GM12878 (cell line): ENCODE data around the gene PANK1. TPM values are rescaled to one million over a fixed set of nuclear protein-coding genes. Genes with fewer than 3 reads are reported as not detected.

Source experiments
- ATAC-seq: fragments of 200-7000 bp; cut with Tn5 transposase; 3 replicates; pipeline ENCODE4 v1.9.1; 2020; ENCODE audit warnings: mild to moderate bottlenecking, moderate library complexity
- BruUV-seq: library from RNA; stranded (reverse); fragments of 400-500 nt; replicated peaks from 2 replicates; lab custom pipeline; 2021; lab: Mats Ljungman, UMichigan
- CTCF ChIA-PET: fragments of 300-600 bp; sonication (Branson Sonifier 250); formaldehyde crosslinking; extraction: SDS; loops from one replicate; lab custom pipeline; 2021; ENCODE audit warnings: inconsistent platforms; lab: Yijun Ruan, JAX
- POLR2A ChIA-PET: fragments of 350-600 bp; formaldehyde crosslinking; extraction: SDS; loops from one replicate; lab custom pipeline; 2021; ENCODE audit warnings: inconsistent platforms; lab: Charles Lee
- RAD21 ChIA-PET: fragments of 300-600 bp; sonication (Branson Sonifier 250); formaldehyde crosslinking; loops from one replicate; lab custom pipeline; 2023; ENCODE audit warnings: antibody characterized with exemption; ENCODE audit not compliant: unreplicated experiment; lab: Charles Lee
- SMC1A ChIA-PET: fragments of 300-600 bp; sonication (Branson Sonifier 250); formaldehyde crosslinking; loops from one replicate; lab custom pipeline; 2023; ENCODE audit not compliant: unreplicated experiment, uncharacterized antibody; lab: Charles Lee
- DNase-seq: peaks from one replicate; pipeline ENCODE4 v3.0.0-alpha.2; 2011; ENCODE audit warnings: low read depth, low spot score
- FAIRE-seq: peaks from 3 replicates; lab custom pipeline; 2011; peaks lifted over from hg19 to GRCh38; lab: Jason Lieb, UNC
- H2AFZ ChIP-seq: 2 replicates; pipeline ENCODE4 v1.6.0; 2011; ENCODE audit warnings: low read depth, low read length, control low read depth; ENCODE audit not compliant: control insufficient read depth
- H3K27ac ChIP-seq: 2 replicates; pipeline ENCODE4 v1.5.1; 2011; ENCODE audit warnings: control low read depth; ENCODE audit not compliant: control insufficient read depth, insufficient read depth
- H3K27me3 ChIP-seq, 2 experiments: replicated peaks in 1 of 2; 2 replicates each; pipeline versions ENCODE4 v1.6.0 to v1.6.1; 2011; ENCODE audit warnings: low read length in 1 of 2; ENCODE audit not compliant: control insufficient read depth in 2 of 2, insufficient read depth in 2 of 2
- H3K36me3 ChIP-seq, 2 experiments: 2 replicates each; pipeline ENCODE4 v1.5.1; 2011; ENCODE audit warnings: low read length in 1 of 2; ENCODE audit not compliant: control insufficient read depth in 2 of 2, insufficient read depth in 2 of 2
- H3K4me1 ChIP-seq: 2 replicates; pipeline ENCODE4 v1.6.1; 2011; ENCODE audit warnings: mild to moderate bottlenecking, low read length, moderate library complexity, mixed read lengths; ENCODE audit not compliant: control insufficient read depth, insufficient read depth
- H3K4me2 ChIP-seq: 2 replicates; pipeline ENCODE4 v1.6.0; 2011; ENCODE audit warnings: control low read depth; ENCODE audit not compliant: control insufficient read depth, insufficient read depth
- H3K4me3 ChIP-seq: fragments of 200-600 bp; sonication (generic); 2 replicates; pipeline ENCODE4 v1.5.1; 2016
- H3K79me2 ChIP-seq: 2 replicates; pipeline ENCODE4 v1.6.0; 2011; ENCODE audit warnings: low read length; ENCODE audit not compliant: control insufficient read depth, insufficient read depth
- H3K9ac ChIP-seq: 2 replicates; pipeline ENCODE4 v1.8.0; 2011; ENCODE audit warnings: low read length, control low read depth, mixed read lengths; ENCODE audit not compliant: control insufficient read depth, insufficient read depth
- H3K9me3 ChIP-seq: replicated peaks from 3 replicates; pipeline ENCODE4 v1.5.1; 2011; ENCODE audit warnings: mild to moderate bottlenecking, low read length; ENCODE audit not compliant: control insufficient read depth, insufficient read depth
- H4K20me1 ChIP-seq: 2 replicates; pipeline ENCODE4 v1.6.0; 2011; ENCODE audit not compliant: control insufficient read depth, insufficient read depth
- DPF2 ChIP-seq: fragments of 450-650 bp; IDR thresholded peaks from 2 replicates; pipeline ENCODE4 v1.6.1; 2017; ENCODE audit warnings: mild to moderate bottlenecking
- ELK1 ChIP-seq: IDR thresholded peaks from 2 replicates; pipeline ENCODE4 v1.6.1; 2012; ENCODE audit warnings: low read depth, low read length, improper control_type of control experiment
- GABPA ChIP-seq: IDR thresholded peaks from 2 replicates; pipeline ENCODE4 v1.6.1; 2014; ENCODE audit warnings: antibody characterized with exemption, low read depth, mild to moderate bottlenecking, inconsistent platforms
- KAT2A ChIP-seq: conservative IDR thresholded peaks from 2 replicates; pipeline ENCODE4 v1.6.1; 2011; ENCODE audit warnings: low read depth, low read length; ENCODE audit not compliant: control insufficient read depth
- PAX5 ChIP-seq: IDR thresholded peaks from 2 replicates; pipeline ENCODE4 v1.6.1; 2011; ENCODE audit warnings: low read depth, low read length, borderline replicate concordance
- RAD51 ChIP-seq: fragments of 450-650 bp; IDR thresholded peaks from 2 replicates; pipeline ENCODE4 v1.6.1; 2016; ENCODE audit warnings: moderate library complexity, mild to moderate bottlenecking, inconsistent platforms
- WGBS: methylation state at CpG from one replicate; pipeline ENCODE4 v1.1.6; 2016; ENCODE audit warnings: low lambda C conversion rate; ENCODE audit not compliant: insufficient replicate concordance, insufficient coverage; ENCODE audit errors: missing lambda C conversion rate; 5-methylcytosine and 5-hydroxymethylcytosine counted together
- in situ Hi-C: fragments of 300-500 bp; cut with MboI; formaldehyde crosslinking; loops from 9 replicates; pipeline ENCODE4 v1.14.3; 2018; ENCODE audit warnings: mixed read lengths
- intact Hi-C: fragments of 100-400 bp; cut with micrococcal nuclease; formaldehyde crosslinking; loops from one replicate; pipeline ENCODE4 v1.14.2; 2022; ENCODE audit not compliant: unreplicated experiment
- polyA plus RNA-seq, 11 experiments: library from polyadenylated mRNA; depleted of rRNA in 4 of 11; unstranded in 6 of 11; stranded (reverse) in 5 of 11; fragments of >200 nt; fragmentation: Nextera tagmentation in 4 of 11; fragmentation: Illumina TruSeq in 1 of 11; extraction: Ambion mirVana in 4 of 11; extraction: Trizol in 1 of 11; gene quantifications; 1 replicate in 1 of 11; 2 replicates in 10 of 11; pipeline versions ENCODE4 v1.2.1 to v1.2.3, GENCODE V29; 2011 to 2016; ENCODE audit warnings: inconsistent platforms in 2 of 11, missing spikeins in 2 of 11, low read depth in 1 of 11
- total RNA-seq, 4 experiments: library from RNA; depleted of rRNA in 3 of 4; stranded (reverse); fragments of >200 nt in 3 of 4; fragmentation: Illumina TruSeq in 1 of 4; extraction: Trizol in 1 of 4; gene quantifications; 2 replicates each; pipeline versions ENCODE4 v1.2.1 to v1.2.3, GENCODE V29; 2013 to 2021
- TF ChIP-seq, protein P1 (sequence below): fragments of 450-650 bp; IDR thresholded peaks from 2 replicates; pipeline ENCODE4 v1.6.1; 2018; ENCODE audit warnings: mild to moderate bottlenecking, low read depth, moderate library complexity; ENCODE audit not compliant: partially characterized antibody
- TF ChIP-seq, protein P2 (sequence below): fragments of 450-650 bp; IDR thresholded peaks from 2 replicates; pipeline ENCODE4 v1.6.1; 2017; ENCODE audit warnings: antibody characterized with exemption, mild to moderate bottlenecking, moderate library complexity
- TF ChIP-seq, protein P3 (sequence below): IDR thresholded peaks from 2 replicates; pipeline ENCODE4 v1.6.1; 2012; ENCODE audit warnings: low read depth, low read length, improper control_type of control experiment
- TF ChIP-seq, protein P4 (sequence below): fragments of 450-650 bp; formaldehyde crosslinking; IDR thresholded peaks from 2 replicates; pipeline ENCODE4 v1.5.0; 2022; ENCODE audit warnings: mild to moderate bottlenecking, missing genetic modification characterization

PANK1 gene
- total and polyA plus RNA-seq, 10 of the 15 experiments (the other 5 are each of a cell fraction or from before 2014, with no cell fraction given): 1.9 to 10.6 (median 5.8) TPM

DNA sequence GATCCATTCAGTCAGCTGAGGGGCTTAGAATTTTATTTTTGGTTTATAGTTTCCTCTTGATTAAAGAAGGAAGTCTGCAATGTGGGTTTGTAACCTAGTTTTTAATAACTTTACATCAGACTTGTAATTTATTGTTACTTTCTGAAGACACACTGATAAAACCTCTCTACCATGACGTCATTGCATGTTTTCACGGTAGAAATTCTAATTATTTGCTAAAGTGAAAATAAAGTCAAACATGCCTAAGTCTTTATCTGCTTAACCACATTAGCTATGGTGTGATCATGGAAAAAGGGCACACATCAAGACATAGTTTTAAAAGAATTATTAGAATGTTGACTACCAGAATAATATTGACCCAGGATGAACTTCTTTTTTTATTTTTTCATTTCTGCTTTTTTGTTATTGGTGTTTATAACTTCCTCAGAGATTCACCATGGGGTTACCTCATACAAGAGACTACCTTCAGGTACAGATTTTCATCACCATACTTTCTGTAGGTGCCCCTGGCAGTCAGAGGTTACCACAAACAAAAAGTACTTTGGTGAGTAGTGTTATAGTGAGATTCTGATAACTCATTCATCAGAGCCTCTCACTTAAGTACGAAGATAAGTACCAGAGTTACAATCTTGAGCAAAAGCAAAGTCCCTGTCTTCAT, 7.0 kb upstream of the PANK1 start:
- H3K27me3 ChIP-seq: no peaks in the 10 kb centered on the region
- peak overlapping the region; percentile 61 for H3K4me2 ChIP-seq
- H3K4me1 ChIP-seq: peaks cover 23% of the 10 kb centered on the region
- H3K9me3 ChIP-seq: peaks cover 10% of the 10 kb centered on the region; the same call in 2 of the 3 replicates
- no peak overlapping the region for H3K4me3 ChIP-seq
- ChIA-PET POLR2A (no interaction called here), RAD21 (interaction anchor here (0.6 to 2.3 kb wide), 2 partner anchors 46 to 49 kb away, joined by 3 to 7 read pairs; partner anchors contain the start of gene KIF20B), CTCF (interaction anchor here (0.9 to 3.7 kb wide), 3 partner anchors 9 to 81 kb away, joined by 3 to 18 read pairs (median 6); partner anchors contain the start of gene KIF20B), SMC1A (interaction anchor here (0.9 to 1.6 kb wide), 3 partner anchors 8 to 49 kb away, joined by 3 read pairs; partner anchors contain the start of gene KIF20B)
- in situ Hi-C loops: no loop called here
- peak; percentile 86 for ATAC-seq
- BruUV-seq: no TSS peak
- H4K20me1 ChIP-seq: no peaks in the 10 kb centered on the region
- H3K79me2 ChIP-seq: no peaks in the 10 kb centered on the region
- WGBS: 0% methylated on average over 3 of the region's 3 CpGs
- no peak for FAIRE-seq
- no peak overlapping the region for H3K9ac ChIP-seq
- no peaks in the 10 kb centered on the region for H3K36me3 ChIP-seq
- H3K27ac ChIP-seq: peak overlapping the region; percentile 7; the same call in 1 of the 2 replicates
- DNase-seq: no peak
- intact Hi-C loops: loop anchor here (10.0 kb wide), 1 partner anchor 403 kb away; no protein-coding TSS in a partner anchor
- no peak overlapping the region for H2AFZ ChIP-seq
- TF ChIP-seq, protein P1, sequence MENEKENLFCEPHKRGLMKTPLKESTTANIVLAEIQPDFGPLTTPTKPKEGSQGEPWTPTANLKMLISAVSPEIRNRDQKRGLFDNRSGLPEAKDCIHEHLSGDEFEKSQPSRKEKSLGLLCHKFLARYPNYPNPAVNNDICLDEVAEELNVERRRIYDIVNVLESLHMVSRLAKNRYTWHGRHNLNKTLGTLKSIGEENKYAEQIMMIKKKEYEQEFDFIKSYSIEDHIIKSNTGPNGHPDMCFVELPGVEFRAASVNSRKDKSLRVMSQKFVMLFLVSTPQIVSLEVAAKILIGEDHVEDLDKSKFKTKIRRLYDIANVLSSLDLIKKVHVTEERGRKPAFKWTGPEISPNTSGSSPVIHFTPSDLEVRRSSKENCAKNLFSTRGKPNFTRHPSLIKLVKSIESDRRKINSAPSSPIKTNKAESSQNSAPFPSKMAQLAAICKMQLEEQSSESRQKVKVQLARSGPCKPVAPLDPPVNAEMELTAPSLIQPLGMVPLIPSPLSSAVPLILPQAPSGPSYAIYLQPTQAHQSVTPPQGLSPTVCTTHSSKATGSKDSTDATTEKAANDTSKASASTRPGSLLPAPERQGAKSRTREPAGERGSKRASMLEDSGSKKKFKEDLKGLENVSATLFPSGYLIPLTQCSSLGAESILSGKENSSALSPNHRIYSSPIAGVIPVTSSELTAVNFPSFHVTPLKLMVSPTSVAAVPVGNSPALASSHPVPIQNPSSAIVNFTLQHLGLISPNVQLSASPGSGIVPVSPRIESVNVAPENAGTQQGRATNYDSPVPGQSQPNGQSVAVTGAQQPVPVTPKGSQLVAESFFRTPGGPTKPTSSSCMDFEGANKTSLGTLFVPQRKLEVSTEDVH: no peak
- no peak; the same call in 1 of the 2 replicates for TF ChIP-seq DPF2
- TF ChIP-seq, protein P2, sequence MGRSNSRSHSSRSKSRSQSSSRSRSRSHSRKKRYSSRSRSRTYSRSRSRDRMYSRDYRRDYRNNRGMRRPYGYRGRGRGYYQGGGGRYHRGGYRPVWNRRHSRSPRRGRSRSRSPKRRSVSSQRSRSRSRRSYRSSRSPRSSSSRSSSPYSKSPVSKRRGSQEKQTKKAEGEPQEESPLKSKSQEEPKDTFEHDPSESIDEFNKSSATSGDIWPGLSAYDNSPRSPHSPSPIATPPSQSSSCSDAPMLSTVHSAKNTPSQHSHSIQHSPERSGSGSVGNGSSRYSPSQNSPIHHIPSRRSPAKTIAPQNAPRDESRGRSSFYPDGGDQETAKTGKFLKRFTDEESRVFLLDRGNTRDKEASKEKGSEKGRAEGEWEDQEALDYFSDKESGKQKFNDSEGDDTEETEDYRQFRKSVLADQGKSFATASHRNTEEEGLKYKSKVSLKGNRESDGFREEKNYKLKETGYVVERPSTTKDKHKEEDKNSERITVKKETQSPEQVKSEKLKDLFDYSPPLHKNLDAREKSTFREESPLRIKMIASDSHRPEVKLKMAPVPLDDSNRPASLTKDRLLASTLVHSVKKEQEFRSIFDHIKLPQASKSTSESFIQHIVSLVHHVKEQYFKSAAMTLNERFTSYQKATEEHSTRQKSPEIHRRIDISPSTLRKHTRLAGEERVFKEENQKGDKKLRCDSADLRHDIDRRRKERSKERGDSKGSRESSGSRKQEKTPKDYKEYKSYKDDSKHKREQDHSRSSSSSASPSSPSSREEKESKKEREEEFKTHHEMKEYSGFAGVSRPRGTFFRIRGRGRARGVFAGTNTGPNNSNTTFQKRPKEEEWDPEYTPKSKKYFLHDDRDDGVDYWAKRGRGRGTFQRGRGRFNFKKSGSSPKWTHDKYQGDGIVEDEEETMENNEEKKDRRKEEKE: no peak
- TF ChIP-seq, protein P3, sequence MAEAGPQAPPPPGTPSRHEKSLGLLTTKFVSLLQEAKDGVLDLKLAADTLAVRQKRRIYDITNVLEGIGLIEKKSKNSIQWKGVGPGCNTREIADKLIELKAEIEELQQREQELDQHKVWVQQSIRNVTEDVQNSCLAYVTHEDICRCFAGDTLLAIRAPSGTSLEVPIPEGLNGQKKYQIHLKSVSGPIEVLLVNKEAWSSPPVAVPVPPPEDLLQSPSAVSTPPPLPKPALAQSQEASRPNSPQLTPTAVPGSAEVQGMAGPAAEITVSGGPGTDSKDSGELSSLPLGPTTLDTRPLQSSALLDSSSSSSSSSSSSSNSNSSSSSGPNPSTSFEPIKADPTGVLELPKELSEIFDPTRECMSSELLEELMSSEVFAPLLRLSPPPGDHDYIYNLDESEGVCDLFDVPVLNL: no peak
- TF ChIP-seq ELK1: no peak
- no peak for TF ChIP-seq KAT2A
- peak; percentile 24; the same call in 1 of the 2 replicates for TF ChIP-seq GABPA
- TF ChIP-seq, protein P4, sequence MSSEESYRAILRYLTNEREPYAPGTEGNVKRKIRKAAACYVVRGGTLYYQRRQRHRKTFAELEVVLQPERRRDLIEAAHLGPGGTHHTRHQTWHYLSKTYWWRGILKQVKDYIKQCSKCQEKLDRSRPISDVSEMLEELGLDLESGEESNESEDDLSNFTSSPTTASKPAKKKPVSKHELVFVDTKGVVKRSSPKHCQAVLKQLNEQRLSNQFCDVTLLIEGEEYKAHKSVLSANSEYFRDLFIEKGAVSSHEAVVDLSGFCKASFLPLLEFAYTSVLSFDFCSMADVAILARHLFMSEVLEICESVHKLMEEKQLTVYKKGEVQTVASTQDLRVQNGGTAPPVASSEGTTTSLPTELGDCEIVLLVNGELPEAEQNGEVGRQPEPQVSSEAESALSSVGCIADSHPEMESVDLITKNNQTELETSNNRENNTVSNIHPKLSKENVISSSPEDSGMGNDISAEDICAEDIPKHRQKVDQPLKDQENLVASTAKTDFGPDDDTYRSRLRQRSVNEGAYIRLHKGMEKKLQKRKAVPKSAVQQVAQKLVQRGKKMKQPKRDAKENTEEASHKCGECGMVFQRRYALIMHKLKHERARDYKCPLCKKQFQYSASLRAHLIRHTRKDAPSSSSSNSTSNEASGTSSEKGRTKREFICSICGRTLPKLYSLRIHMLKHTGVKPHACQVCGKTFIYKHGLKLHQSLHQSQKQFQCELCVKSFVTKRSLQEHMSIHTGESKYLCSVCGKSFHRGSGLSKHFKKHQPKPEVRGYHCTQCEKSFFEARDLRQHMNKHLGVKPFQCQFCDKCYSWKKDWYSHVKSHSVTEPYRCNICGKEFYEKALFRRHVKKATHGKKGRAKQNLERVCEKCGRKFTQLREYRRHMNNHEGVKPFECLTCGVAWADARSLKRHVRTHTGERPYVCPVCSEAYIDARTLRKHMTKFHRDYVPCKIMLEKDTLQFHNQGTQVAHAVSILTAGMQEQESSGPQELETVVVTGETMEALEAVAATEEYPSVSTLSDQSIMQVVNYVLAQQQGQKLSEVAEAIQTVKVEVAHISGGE (CRISPR knock-in tag): no peak
- no peak for TF ChIP-seq RAD51
- TF ChIP-seq PAX5: no peak
